HG03066 (cell line): ENCODE results near the gene RPTOR.
"Not testable (repeated sequence)": the region's sequence is repeated elsewhere in the genome, so short reads cannot be mapped to it uniquely, and the experiment has no call there.

Source experiments
- ATAC-seq: cut with Tn5 transposase; IDR thresholded peaks from one replicate; pipeline ENCODE4 v1.9.1; 2021; ENCODE audit warnings: low read depth; ENCODE audit not compliant: unreplicated experiment

RPTOR gene

GRCh38 chr17:80864751-80865150 lies 320.1 kb downstream of the RPTOR start:
- no peak for ATAC-seq

- no peak for ATAC-seq
These were observed 321.6 kb downstream of the RPTOR start for GRCh38 chr17:80866050-80866793.

GRCh38 chr17:80868022-80868609 lies 323.5 kb downstream of the RPTOR start:
- ATAC-seq, result no peak

- ATAC-seq, result no peak
These were observed 325.0 kb downstream of the RPTOR start for GRCh38 chr17:80869481-80870145.

DNA sequence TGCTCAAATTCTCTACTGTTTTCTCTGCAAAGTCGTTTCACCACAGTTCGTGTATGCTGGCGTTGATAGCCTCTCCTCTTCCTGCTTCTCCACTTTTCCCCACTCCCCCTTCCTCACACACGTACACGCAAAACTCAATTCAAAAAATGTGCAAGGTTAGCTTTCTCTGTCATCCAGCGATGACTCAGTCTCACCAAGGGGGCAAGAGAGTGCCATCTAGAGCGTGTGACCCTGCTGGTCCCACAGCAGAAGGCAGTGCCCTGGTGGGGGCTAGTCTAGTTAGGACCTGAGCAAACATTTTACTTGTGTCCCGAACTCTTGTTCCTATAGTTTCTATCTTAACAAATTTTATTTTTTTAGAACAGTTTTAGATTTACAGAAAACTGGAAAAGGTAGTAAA lies 325.8 kb downstream of the RPTOR start:
- no peak for ATAC-seq

GRCh38 chr17:80871341-80871740 lies 326.7 kb downstream of the RPTOR start:
- ATAC-seq, result no peak

DNA sequence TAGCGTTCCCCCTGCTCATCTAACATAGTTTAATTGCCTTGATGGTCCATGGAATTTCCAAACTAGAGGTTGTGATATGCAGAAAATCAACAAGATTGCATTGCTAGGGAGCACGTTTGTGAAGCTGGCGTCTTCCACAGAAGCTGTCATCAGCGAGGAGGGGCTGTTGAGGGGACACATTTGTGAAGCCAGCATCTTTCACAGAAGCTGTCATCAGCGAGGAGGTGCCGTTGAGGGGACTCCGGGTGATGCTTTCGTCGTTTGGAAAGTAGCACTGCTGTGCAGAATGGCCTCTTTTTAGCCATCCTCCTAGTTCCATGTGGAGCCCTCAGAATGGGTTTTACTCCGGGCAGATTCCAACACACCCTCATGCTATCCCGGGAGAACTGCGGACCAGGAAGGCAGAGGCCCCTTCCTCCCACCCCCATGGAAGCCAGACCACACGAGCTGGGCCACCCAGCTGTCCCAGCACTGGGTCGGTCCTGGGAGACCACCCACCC lies 327.4 kb downstream of the RPTOR start:
- ATAC-seq, result no peak

DNA sequence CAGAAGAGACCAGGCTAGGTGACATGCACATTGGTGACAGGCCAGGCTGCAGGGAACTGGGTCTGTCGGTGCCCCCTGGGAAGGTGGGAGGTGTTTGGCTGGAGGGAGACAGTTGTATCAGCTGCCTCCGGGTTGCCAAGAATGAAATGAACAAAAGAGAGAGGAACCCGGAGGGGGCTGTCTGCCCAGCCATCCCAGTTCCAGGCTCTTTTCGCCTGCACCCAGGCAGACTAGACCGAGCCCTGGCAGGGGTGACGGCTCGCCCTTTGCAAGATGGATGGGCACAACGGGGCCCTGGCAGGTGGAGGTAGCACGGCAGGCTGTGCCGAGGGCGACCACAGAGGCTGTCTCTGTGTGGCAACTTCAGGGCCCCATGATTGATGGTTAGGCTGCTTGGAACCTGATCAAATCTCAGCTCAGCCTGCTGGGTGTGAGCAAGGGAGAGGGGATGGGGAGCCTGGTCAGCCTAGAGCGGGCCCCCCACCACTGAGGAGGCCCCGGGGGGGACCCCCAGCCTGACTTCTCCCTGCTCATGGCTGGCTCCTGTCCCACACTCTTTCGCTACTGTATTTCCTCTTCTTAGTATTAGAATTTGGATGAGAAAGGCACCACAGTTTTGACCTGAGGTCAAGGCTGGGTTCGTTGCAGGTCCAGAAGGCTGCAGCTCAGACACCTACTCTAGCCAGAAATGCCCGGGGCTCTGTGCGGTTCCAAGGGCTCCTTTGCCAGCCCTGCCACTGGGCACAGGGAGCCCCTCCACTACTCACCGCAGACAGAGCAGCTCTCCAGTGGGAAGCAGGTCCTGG lies 328.1 kb downstream of the RPTOR start:
- no peak for ATAC-seq

GRCh38 chr17:80873307-80873951 lies 328.8 kb downstream of the RPTOR start:
- ATAC-seq, result no peak

DNA sequence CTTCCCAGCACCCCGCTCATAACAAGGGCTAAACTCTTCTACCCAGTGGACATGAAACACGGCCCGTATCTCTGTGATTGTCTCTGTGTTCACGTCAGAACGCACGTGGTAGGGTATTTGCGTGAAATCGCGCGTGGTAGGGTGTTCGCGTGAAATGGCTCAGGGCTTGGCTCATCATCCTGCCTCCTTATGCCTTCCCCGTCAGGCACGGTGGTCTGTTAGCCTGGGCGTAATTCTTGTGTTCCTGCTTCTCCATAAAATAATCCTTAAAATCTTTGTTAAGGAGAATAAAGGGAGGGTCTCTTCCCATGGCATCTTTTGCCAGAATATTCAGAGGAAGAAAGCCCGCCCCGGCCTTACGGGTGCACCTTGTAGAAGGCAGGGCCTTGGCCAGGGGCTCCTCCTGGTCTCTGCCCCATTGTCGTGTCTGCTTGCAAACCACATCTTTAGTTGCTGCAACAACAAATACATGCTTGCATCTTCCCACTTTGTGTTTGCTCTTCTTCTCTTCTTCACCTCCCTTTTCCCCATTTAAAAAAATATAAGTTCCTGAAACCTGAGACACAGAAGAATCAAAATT lies 330.3 kb downstream of the RPTOR start:
- no peak for ATAC-seq

DNA sequence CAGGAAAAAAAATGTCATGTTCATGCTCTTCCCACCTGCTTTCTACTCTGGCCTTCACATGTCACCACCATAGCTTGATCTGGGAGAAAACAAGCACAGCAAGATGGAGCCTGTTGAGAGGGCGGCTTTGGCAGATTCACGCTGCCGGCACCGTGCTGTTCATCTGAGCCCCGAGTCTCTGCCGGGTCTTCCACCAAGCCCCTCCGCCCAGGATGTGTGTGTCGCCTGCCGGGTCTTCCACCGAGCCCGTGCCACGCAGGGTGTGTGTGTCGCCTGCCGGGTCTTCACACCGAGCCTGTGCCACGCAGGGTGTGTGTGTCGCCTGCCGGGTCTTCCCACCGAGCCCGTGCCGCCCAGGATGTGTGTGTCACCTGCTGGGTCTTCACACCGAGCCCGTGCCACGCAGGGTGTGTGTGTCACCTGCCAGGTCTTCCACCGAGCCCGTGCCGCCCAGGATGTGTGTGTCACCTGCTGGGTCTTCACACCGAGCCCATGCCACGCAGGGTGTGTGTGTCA lies 330.9 kb downstream of the RPTOR start:
- ATAC-seq, result not testable (repeated sequence)

- ATAC-seq, result not testable (repeated sequence)
These were observed 331.9 kb downstream of the RPTOR start for GRCh38 chr17:80876456-80876949.

- ATAC-seq, result peak; percentile 77
These were observed 332.5 kb downstream of the RPTOR start for GRCh38 chr17:80876950-80877728.

GRCh38 chr17:80877729-80878303 lies 333.2 kb downstream of the RPTOR start:
- no peak for ATAC-seq

GRCh38 chr17:80878876-80879722 lies 334.5 kb downstream of the RPTOR start:
- no peak for ATAC-seq

- no peak for ATAC-seq
These were observed 335.3 kb downstream of the RPTOR start for GRCh38 chr17:80879723-80880647.

- ATAC-seq, result no peak
These were observed 336.0 kb downstream of the RPTOR start for GRCh38 chr17:80880648-80880985.
